Effector memory CD4-positive, alpha-beta T cell (primary cell): ENCODE results near the gene TPST1.

Experiments used
- DNase-seq, 3 donors: peaks; one replicate each; pipeline ENCODE4 v3.0.0-alpha.2; 2020
- H3K27ac ChIP-seq: 2 replicates; pipeline ENCODE4 v1.7.0; 2013; ENCODE audit warnings: mild to moderate bottlenecking, low read length, moderate library complexity; ENCODE audit not compliant: insufficient read depth, poor library complexity, severe bottlenecking
- H3K27me3 ChIP-seq: replicated peaks from 2 replicates; pipeline ENCODE4 v1.7.0; 2013; ENCODE audit warnings: mild to moderate bottlenecking, low read length; ENCODE audit not compliant: insufficient read depth, control insufficient read depth, poor library complexity, severe bottlenecking
- H3K36me3 ChIP-seq: 2 replicates; pipeline ENCODE4 v1.7.0; 2013; ENCODE audit warnings: mild to moderate bottlenecking, low read length, moderate library complexity; ENCODE audit not compliant: control insufficient read depth, insufficient read depth
- H3K4me1 ChIP-seq: 2 replicates; pipeline ENCODE4 v1.7.0; 2013; ENCODE audit warnings: low read length, mild to moderate bottlenecking; ENCODE audit not compliant: control insufficient read depth, insufficient read depth, poor library complexity, severe bottlenecking
- H3K4me3 ChIP-seq: 2 replicates; pipeline ENCODE4 v1.7.0; 2013; ENCODE audit warnings: low read length, low read depth, mild to moderate bottlenecking; ENCODE audit not compliant: insufficient read depth, poor library complexity, severe bottlenecking
- H3K9me3 ChIP-seq: 2 replicates; pipeline ENCODE4 v1.7.0; 2013; ENCODE audit warnings: mild to moderate bottlenecking, low read length, moderate library complexity; ENCODE audit not compliant: control insufficient read depth

TPST1 gene

DNA sequence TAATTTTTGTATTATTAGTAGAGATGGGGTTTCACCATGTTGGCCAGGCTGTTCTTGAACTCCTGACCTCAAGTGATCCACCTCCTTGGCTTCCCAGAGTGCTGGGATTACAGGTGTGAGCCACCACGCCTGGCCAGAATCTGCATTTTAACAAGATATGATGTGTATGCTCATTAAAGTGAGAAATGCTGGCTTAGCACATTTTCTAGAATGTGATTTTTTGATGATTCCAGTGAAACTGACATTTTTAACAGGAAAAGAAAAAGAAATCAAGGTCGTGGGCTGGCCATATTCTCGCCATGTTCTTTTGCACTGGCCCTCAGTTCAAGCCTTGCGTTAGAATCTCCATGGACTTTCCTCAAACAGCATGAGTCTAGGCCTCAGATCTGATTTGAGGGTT, 18.1 kb upstream of the TPST1 start:
- no peak for DNase-seq
- no peak overlapping the region for H3K27ac ChIP-seq
- H3K27me3 ChIP-seq, result no peaks in the 10 kb centered on the region
- no peak overlapping the region for H3K4me3 ChIP-seq
- H3K9me3 ChIP-seq, result no peaks in the 10 kb centered on the region
- no peaks in the 10 kb centered on the region for H3K4me1 ChIP-seq
- no peaks in the 10 kb centered on the region for H3K36me3 ChIP-seq

DNA sequence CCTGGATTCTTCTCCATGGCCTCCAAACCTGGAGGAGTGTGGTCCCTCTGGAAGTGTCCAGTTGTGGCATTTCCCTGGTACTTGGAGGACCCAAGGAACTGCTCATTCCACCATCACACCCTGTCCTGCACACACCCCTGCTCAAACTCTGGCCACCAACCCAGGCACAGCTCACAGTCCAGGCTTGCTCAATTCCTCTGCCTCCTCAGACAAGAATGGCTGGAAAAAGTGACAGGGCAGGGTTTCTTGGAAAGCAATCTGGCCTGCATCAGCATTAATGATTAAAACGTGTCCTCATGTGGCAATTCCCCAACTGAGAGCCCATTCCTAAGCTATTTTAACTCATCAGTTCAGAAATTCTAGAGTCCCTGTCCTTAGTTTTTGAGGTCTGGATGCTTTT, 17.2 kb upstream of the TPST1 start:
- Histone ChIP-seq H3K4me3 (no peak overlapping the region), H3K27me3 (no peaks in the 10 kb centered on the region), H3K4me1 (no peaks in the 10 kb centered on the region), H3K27ac (no peak overlapping the region), H3K9me3 (no peaks in the 10 kb centered on the region), H3K36me3 (no peaks in the 10 kb centered on the region)
- no peak for DNase-seq

DNA sequence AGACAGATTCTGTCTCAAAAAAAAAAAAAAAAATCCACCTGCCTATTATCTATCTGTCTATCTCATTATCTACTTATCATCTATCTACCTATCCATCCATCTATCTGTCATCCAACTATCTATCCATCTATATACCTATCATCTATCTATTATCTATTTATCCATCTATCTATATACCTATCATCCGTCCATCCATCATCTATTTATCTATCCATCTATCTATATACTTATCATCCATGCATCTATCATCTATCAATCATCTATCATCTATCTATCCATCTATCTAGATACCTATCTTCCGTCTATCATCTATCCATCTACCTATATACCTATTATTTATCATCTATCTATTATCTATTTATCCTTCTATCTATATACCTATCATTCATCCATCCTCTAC, 16.5 kb upstream of the TPST1 start:
- Histone ChIP-seq H3K27me3 (no peaks in the 10 kb centered on the region), H3K4me3 (no peak overlapping the region), H3K27ac (no peak overlapping the region), H3K9me3 (no peaks in the 10 kb centered on the region), H3K4me1 (no peaks in the 10 kb centered on the region), H3K36me3 (no peaks in the 10 kb centered on the region)
- no peak for DNase-seq

DNA sequence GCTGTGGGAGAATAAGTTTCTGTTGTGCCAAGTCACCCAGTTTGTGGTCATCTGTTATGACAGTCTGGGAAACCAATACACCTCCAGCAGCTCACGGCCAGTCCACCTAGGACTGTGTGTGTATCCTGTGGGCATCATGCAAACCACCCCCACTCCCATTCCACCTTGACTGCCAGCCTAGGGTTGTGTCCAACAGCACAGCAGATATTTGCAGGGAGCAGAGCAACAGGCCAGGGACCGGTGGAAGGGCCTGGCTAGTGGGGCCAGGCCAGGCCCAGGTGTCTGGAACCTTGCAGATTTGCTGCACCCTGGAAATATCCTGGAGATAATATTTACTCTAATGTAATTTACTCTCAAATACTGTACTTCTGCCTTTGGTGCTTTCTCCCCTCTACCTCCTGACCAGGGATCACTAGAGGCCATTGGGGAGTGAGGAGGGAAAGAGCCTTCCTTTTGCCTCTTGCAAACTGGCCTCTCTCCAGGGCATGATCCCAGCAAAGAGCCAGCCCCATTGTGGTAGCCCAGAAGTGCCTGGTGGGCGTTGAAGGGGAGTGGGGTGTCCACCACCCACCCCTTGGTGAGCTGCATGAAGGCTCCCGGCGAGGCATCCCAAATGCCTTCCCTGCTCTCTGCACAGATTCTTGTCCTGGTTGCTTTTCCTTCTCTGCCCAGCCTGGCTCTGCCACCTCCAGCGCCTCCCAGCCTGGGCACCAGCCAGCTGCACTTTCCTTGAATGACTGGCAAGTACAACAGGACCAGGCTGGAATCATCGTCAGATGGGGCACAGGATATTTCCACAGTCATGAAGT, 15.2 kb upstream of the TPST1 start:
- no peak overlapping the region for H3K4me3 ChIP-seq
- H3K27me3 ChIP-seq, result no peaks in the 10 kb centered on the region
- no peaks in the 10 kb centered on the region for H3K9me3 ChIP-seq
- H3K36me3 ChIP-seq, result no peaks in the 10 kb centered on the region
- DNase-seq, result no peak
- H3K4me1 ChIP-seq, result no peaks in the 10 kb centered on the region
- H3K27ac ChIP-seq, result no peak overlapping the region

DNA sequence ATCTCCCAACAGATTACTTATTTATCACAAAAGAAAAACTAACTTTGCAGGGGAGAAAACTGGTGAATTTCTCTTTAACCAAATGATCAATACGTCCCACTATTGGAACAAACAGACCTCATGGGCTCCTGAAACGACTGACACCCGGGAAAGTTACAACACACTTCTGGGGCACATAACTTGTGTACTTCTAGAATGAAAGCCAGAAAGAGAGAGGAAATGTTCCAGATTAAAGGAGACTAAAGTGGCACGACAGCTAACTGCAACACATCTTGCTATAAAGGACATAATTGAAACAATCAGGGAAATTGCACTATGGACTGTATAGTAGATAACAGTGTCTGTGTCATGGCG, 14.7 kb upstream of the TPST1 start:
- no peak for DNase-seq
- no peaks in the 10 kb centered on the region for H3K36me3 ChIP-seq
- H3K27ac ChIP-seq, result no peak overlapping the region
- H3K9me3 ChIP-seq, result no peaks in the 10 kb centered on the region
- H3K27me3 ChIP-seq, result no peaks in the 10 kb centered on the region
- no peaks in the 10 kb centered on the region for H3K4me1 ChIP-seq
- H3K4me3 ChIP-seq, result no peak overlapping the region

DNA sequence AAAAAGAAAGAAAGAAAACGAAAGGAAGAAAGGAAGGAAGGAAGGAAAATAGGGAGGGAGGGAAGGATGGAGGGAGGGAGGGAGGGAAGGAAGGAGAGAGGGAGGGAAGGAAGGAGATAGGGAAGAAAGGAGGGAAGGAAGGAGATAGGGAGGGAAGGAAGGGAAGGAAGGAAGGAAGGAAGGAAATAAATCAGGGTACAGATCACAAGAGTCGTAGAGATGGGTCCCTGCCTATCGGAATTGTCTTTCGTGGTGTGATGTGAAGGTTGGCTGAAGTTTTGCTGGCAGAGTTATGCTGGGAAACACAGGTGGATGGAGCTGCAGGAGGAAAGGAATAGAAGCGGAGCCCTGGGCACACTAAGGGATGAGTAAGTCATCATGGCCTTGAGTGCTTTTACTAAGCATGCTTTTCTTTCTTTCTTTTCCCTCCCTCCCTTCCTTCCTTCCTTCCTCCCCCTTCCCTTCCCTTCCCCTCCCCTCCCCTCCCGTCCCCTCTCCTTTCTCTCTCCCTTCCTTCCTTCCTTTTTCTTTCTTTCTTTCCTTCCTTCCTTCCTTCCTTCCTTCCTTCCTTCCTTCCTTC, 11.9 kb upstream of the TPST1 start:
- H3K27ac ChIP-seq, result no peak overlapping the region
- no peak overlapping the region for H3K4me3 ChIP-seq

DNA sequence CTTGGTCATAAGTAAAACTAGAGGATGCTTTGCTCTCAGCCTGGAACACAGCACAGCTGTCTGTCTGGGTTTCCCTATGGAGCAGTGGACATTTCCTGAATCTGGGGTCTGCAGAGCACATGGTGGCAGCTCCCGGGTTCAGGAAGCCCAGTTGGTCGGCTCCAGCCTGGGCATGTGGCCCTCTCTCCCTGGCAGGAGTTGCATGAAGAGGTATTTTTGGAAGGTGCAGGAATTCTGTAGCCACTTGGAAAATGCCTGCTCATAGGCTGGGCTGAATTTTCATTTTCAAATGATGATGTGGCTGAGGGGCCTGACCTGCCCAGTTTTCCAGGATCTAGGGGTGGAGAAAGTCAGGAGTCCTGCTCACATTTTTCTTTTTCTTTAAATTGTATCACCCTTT, 6.7 kb upstream of the TPST1 start:
- no peaks in the 10 kb centered on the region for H3K9me3 ChIP-seq
- H3K4me1 ChIP-seq, result peaks cover 3% of the 10 kb centered on the region
- no peak overlapping the region for H3K27ac ChIP-seq
- peaks cover 3% of the 10 kb centered on the region for H3K27me3 ChIP-seq
- no peak for DNase-seq
- no peaks in the 10 kb centered on the region for H3K36me3 ChIP-seq
- no peak overlapping the region for H3K4me3 ChIP-seq

More for the DNA sequence above, 11.9 kb upstream of the TPST1 start:
- Histone ChIP-seq H3K36me3 (no peaks in the 10 kb centered on the region), H3K9me3 (no peaks in the 10 kb centered on the region), H3K27me3 (peaks cover 3% of the 10 kb centered on the region), H3K4me1 (no peaks in the 10 kb centered on the region)
- no peak for DNase-seq

DNA sequence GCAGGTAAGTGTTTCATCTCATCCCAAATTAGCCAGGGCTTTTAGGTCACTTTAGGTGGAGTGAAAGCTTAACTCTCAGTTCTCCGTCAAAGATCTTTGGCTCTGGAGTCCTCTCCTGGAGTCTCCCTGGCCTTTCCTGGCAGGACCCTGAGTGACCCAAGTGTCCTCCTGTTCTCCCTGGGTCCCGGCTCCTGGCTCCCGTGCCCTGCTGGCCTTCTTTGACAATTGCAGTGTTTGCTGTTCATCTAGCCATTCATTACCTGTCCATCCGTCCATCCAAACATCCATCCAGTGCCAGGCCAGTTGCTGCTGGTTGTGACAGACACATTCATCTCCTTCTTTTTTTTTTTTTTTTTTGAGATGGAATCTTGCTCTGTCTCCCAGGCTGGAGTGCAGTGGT, 6.2 kb upstream of the TPST1 start:
- Histone ChIP-seq H3K9me3 (no peaks in the 10 kb centered on the region), H3K27me3 (peaks cover 3% of the 10 kb centered on the region), H3K4me1 (peaks cover 3% of the 10 kb centered on the region), H3K27ac (no peak overlapping the region), H3K4me3 (no peak overlapping the region), H3K36me3 (no peaks in the 10 kb centered on the region)
- DNase-seq, result no peak

DNA sequence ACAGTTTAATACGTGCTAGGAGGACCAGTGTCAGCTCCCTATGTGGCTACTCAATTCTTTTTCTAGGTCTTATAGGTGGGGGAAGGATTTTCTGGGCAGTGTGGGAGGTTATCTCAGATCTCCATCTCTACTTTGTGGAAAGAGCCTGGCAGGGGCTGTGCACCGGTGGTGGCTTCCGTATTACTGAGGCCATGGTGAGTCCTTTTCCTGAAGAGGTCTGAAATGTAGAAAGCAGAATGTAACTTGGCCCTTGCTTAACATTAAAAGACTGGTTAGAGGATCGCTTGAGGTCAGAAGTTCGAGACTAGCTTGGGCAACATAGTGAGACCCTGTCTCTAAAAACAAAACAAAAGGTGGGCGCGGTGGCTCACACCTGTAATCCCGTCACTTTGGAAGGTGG, 2.7 kb upstream of the TPST1 start:
- Histone ChIP-seq H3K9me3 (no peaks in the 10 kb centered on the region), H3K4me1 (peaks cover 7% of the 10 kb centered on the region), H3K27me3 (peaks cover 7% of the 10 kb centered on the region), H3K27ac (no peak overlapping the region), H3K4me3 (no peak overlapping the region), H3K36me3 (no peaks in the 10 kb centered on the region)
- no peak for DNase-seq

DNA sequence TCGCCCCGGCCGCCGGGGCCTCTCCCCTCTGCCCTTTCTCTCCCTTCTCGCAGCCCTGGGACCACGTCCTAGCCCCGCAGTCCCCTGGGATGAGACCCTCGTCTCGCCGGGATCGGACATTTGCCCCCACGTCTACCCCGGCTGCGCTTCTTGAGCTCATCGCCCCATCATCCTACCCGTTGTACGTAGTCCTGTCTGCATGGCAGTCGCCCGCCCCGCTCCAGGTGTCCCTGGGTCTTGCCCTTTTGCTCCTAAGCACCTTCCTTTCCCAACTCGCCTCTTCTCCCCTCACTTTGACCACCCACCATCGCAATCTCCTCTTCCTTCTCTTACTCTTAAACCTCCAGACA, 582 bp downstream of the TPST1 start:
- no peaks in the 10 kb centered on the region for H3K9me3 ChIP-seq
- no peak overlapping the region for H3K27ac ChIP-seq
- peaks cover 4% of the 10 kb centered on the region for H3K27me3 ChIP-seq
- DNase-seq, result no peak
- peaks cover 7% of the 10 kb centered on the region for H3K4me1 ChIP-seq
- H3K4me3 ChIP-seq, result peak overlapping the region; percentile 82
- no peaks in the 10 kb centered on the region for H3K36me3 ChIP-seq
